Neural cell (in vitro differentiated cells): ENCODE results near the gene PLCL2. TPM values are rescaled to one million over a fixed set of nuclear protein-coding genes. Genes with fewer than 3 reads are reported as not detected.
A peak's percentile ranks its signal among the peaks of the same experiment; 100 is the strongest.

Experiments
- H2AFZ ChIP-seq: fragments of 200-600, 300-800 bp; sonication (generic), shearing (Covaris generic); 2 replicates; pipeline ENCODE4 v1.6.0; 2014; ENCODE audit warnings: low read depth, mild to moderate bottlenecking, antibody characterized with exemption, low read length, moderate library complexity
- H3F3A ChIP-seq: fragments of 200-600 bp; shearing (Covaris generic); 2 replicates; pipeline ENCODE4 v1.6.1; 2016; ENCODE audit warnings: mild to moderate bottlenecking, moderate library complexity, mixed read lengths, antibody characterized with exemption, low read length; ENCODE audit not compliant: insufficient read depth, poor library complexity, severe bottlenecking
- H3K27ac ChIP-seq: fragments of 200-600, 300-800 bp; sonication (generic), shearing (Covaris generic); 2 replicates; pipeline ENCODE4 v1.5.1; 2014; ENCODE audit warnings: mild to moderate bottlenecking, low read length, moderate library complexity
- H3K27me3 ChIP-seq: fragments of 300-800, 200-600 bp; sonication (generic), shearing (Covaris generic); 2 replicates; pipeline ENCODE4 v1.6.0; 2014; ENCODE audit warnings: mild to moderate bottlenecking, low read depth, low read length, moderate library complexity; ENCODE audit not compliant: insufficient read depth
- H3K36me3 ChIP-seq: fragments of 300-800, 200-600 bp; sonication (generic), shearing (Covaris generic); 2 replicates; pipeline ENCODE4 v1.5.1; 2014; ENCODE audit warnings: mild to moderate bottlenecking, antibody characterized with exemption, low read length, moderate library complexity; ENCODE audit not compliant: insufficient read depth
- H3K4me2 ChIP-seq: fragments of 300-800, 200-600 bp; sonication (generic), shearing (Covaris generic); 2 replicates; pipeline ENCODE4 v1.6.0; 2014; ENCODE audit warnings: mild to moderate bottlenecking, low read length
- H3K4me3 ChIP-seq: fragments of 300-800, 200-600 bp; sonication (generic), shearing (Covaris generic); 2 replicates; pipeline ENCODE4 v1.5.1; 2014; ENCODE audit warnings: mild to moderate bottlenecking, low read length, moderate library complexity
- H3K79me2 ChIP-seq: fragments of 200-600 bp; shearing (Covaris generic); replicated peaks from 2 replicates; pipeline ENCODE4 v1.6.0; 2014; ENCODE audit warnings: mild to moderate bottlenecking, low read length, moderate library complexity; ENCODE audit not compliant: insufficient read depth
- H3K9ac ChIP-seq: fragments of 300-800, 200-600 bp; sonication (generic), shearing (Covaris generic); 2 replicates; pipeline ENCODE4 v1.6.1; 2016; ENCODE audit warnings: mild to moderate bottlenecking, low read length, mixed read lengths
- H3K9me2 ChIP-seq: fragments of 200-600 bp; shearing (Covaris generic); 2 replicates; pipeline ENCODE4 v1.6.1; 2016; ENCODE audit warnings: mild to moderate bottlenecking, low read length, mixed read lengths; ENCODE audit not compliant: insufficient read depth
- H3K9me3 ChIP-seq: fragments of 200-600, 300-800 bp; sonication (generic), shearing (Covaris generic); 2 replicates; pipeline ENCODE4 v1.6.1; 2016; ENCODE audit warnings: mild to moderate bottlenecking, mixed run types, low read length, moderate library complexity, mixed read lengths
- H4K20me1 ChIP-seq: fragments of 200-600 bp; shearing (Covaris generic); 2 replicates; pipeline ENCODE4 v1.6.1; 2016; ENCODE audit warnings: mild to moderate bottlenecking, mixed run types; ENCODE audit not compliant: insufficient read depth
- EP300 ChIP-seq: fragments of 450-650 bp; conservative IDR thresholded peaks from 2 replicates; pipeline ENCODE4 v1.6.1; 2014; ENCODE audit warnings: antibody characterized with exemption, mild to moderate bottlenecking, moderate library complexity; ENCODE audit not compliant: poor library complexity, severe bottlenecking
- EZH2 ChIP-seq: fragments of 200-600, 300-800 bp; shearing (Covaris generic), sonication (generic); IDR thresholded peaks from 2 replicates; pipeline ENCODE4 v1.6.1; 2014; ENCODE audit warnings: antibody characterized with exemption, low read length, borderline replicate concordance, mild to moderate bottlenecking; ENCODE audit not compliant: insufficient read depth, poor library complexity, severe bottlenecking
- MXI1 ChIP-seq: fragments of 450-650 bp; conservative IDR thresholded peaks from 2 replicates; pipeline ENCODE4 v1.6.1; 2014; ENCODE audit warnings: antibody characterized with exemption, mild to moderate bottlenecking; ENCODE audit not compliant: poor library complexity, severe bottlenecking
- POLR2AphosphoS5 ChIP-seq: IDR thresholded peaks from 2 replicates; pipeline ENCODE4 v1.6.1; 2012
- RAD21 ChIP-seq: fragments of 450-650 bp; conservative IDR thresholded peaks from 2 replicates; pipeline ENCODE4 v1.6.1; 2014; ENCODE audit warnings: antibody characterized with exemption, mild to moderate bottlenecking, moderate library complexity
- SMC3 ChIP-seq: fragments of 450-650 bp; conservative IDR thresholded peaks from 2 replicates; pipeline ENCODE4 v1.6.1; 2014; ENCODE audit warnings: antibody characterized with exemption, mild to moderate bottlenecking, moderate library complexity; ENCODE audit not compliant: poor library complexity
- TAF1 ChIP-seq: IDR thresholded peaks from 2 replicates; pipeline ENCODE4 v1.6.1; 2012; ENCODE audit warnings: low read depth
- polyA plus RNA-seq: library from polyadenylated mRNA; depleted of rRNA; stranded (reverse); fragments of >200 nt; gene quantifications from 2 replicates; pipeline ENCODE4 v1.2.3, GENCODE V29; 2014
- TF ChIP-seq, protein P1 (sequence below): IDR thresholded peaks from 2 replicates; pipeline ENCODE4 v1.6.1; 2012; ENCODE audit warnings: borderline replicate concordance
- TF ChIP-seq, protein P2 (sequence below): fragments of 450-650 bp; IDR thresholded peaks from 2 replicates; pipeline ENCODE4 v1.5.1; 2014; ENCODE audit warnings: antibody characterized with exemption, mild to moderate bottlenecking, moderate library complexity; ENCODE audit not compliant: poor library complexity, severe bottlenecking

The PLCL2 gene
- polyA plus RNA-seq, 1 donor from 2014 or later = 69.8 TPM

DNA sequence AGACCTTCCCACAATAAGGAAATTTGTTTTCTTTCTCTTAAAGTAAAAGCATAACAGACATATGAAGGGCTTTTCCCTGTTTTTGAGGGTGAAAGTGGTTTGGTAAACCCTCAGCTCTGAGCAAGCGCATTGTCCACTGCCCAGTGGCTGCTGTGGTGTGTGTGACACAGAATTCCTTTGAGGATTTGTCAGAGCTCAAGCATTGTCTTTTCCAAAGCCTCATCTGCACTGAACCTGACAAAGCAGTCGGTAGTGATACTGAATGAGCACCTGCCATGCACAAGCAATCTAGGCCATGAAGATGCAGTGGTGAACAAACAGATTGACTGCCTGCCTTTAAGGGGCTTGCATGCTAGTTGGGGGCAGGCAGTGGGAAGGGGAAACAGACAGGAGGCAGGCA is 128.3 kb downstream of the PLCL2 start:
- peak overlapping the region; percentile 22 for H3K9ac ChIP-seq

DNA sequence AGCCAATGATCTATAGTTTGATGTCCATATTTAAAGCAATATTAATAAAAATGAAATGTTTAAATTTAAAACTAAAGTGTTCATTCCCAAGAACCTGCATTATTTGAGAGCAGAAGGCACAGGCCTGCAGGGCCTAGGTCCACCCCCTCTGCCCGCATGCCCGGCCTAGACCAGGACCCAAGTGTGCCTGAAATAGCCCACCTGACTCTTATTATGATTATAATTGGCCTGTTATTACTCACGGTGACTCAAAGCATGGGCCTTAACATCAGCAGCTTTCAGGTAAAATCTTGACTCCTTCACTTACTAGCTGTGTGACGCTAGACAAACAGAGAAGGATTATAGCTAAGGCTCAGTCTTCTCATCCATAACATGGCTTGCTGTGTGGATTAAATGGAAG is 128.8 kb downstream of the PLCL2 start:
- Histone ChIP-seq H3K9me3 (no peaks in the 10 kb centered on the region), H3K4me2 (peak overlapping the region; percentile 31), H3F3A (peaks cover 3% of the 10 kb centered on the region), H3K9ac (no peak overlapping the region), H3K36me3 (peaks cover 10% of the 10 kb centered on the region), H4K20me1 (no peaks in the 10 kb centered on the region), H2AFZ (no peak overlapping the region), H3K9me2 (no peaks in the 10 kb centered on the region), H3K27ac (peak overlapping the region; percentile 69), H3K4me3 (peak overlapping the region; percentile 45), H3K27me3 (no peaks in the 10 kb centered on the region), H3K79me2 (peaks cover 15% of the 10 kb centered on the region)
- no peak for TF ChIP-seq TAF1

More for the DNA sequence above, 128.3 kb downstream of the PLCL2 start:
- Histone ChIP-seq H3K79me2 (peaks cover 15% of the 10 kb centered on the region), H3K9me3 (no peaks in the 10 kb centered on the region), H3K27ac (peak overlapping the region; percentile 69), H3K9me2 (no peaks in the 10 kb centered on the region), H3F3A (peaks cover 3% of the 10 kb centered on the region), H3K4me3 (peak overlapping the region; percentile 45), H3K4me2 (peak overlapping the region; percentile 31), H2AFZ (no peak overlapping the region), H3K27me3 (no peaks in the 10 kb centered on the region), H4K20me1 (no peaks in the 10 kb centered on the region), H3K36me3 (peaks cover 10% of the 10 kb centered on the region)
- TF ChIP-seq EZH2 (no peak), POLR2AphosphoS5 (peak; percentile 52), TAF1 (no peak), SMC3 (no peak), RAD21 (no peak), MXI1 (no peak), EP300 (peak; percentile 25)
- TF ChIP-seq, protein P1, sequence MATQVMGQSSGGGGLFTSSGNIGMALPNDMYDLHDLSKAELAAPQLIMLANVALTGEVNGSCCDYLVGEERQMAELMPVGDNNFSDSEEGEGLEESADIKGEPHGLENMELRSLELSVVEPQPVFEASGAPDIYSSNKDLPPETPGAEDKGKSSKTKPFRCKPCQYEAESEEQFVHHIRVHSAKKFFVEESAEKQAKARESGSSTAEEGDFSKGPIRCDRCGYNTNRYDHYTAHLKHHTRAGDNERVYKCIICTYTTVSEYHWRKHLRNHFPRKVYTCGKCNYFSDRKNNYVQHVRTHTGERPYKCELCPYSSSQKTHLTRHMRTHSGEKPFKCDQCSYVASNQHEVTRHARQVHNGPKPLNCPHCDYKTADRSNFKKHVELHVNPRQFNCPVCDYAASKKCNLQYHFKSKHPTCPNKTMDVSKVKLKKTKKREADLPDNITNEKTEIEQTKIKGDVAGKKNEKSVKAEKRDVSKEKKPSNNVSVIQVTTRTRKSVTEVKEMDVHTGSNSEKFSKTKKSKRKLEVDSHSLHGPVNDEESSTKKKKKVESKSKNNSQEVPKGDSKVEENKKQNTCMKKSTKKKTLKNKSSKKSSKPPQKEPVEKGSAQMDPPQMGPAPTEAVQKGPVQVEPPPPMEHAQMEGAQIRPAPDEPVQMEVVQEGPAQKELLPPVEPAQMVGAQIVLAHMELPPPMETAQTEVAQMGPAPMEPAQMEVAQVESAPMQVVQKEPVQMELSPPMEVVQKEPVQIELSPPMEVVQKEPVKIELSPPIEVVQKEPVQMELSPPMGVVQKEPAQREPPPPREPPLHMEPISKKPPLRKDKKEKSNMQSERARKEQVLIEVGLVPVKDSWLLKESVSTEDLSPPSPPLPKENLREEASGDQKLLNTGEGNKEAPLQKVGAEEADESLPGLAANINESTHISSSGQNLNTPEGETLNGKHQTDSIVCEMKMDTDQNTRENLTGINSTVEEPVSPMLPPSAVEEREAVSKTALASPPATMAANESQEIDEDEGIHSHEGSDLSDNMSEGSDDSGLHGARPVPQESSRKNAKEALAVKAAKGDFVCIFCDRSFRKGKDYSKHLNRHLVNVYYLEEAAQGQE = peak; percentile 27
- TF ChIP-seq, protein P2, sequence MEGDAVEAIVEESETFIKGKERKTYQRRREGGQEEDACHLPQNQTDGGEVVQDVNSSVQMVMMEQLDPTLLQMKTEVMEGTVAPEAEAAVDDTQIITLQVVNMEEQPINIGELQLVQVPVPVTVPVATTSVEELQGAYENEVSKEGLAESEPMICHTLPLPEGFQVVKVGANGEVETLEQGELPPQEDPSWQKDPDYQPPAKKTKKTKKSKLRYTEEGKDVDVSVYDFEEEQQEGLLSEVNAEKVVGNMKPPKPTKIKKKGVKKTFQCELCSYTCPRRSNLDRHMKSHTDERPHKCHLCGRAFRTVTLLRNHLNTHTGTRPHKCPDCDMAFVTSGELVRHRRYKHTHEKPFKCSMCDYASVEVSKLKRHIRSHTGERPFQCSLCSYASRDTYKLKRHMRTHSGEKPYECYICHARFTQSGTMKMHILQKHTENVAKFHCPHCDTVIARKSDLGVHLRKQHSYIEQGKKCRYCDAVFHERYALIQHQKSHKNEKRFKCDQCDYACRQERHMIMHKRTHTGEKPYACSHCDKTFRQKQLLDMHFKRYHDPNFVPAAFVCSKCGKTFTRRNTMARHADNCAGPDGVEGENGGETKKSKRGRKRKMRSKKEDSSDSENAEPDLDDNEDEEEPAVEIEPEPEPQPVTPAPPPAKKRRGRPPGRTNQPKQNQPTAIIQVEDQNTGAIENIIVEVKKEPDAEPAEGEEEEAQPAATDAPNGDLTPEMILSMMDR = no peak

DNA sequence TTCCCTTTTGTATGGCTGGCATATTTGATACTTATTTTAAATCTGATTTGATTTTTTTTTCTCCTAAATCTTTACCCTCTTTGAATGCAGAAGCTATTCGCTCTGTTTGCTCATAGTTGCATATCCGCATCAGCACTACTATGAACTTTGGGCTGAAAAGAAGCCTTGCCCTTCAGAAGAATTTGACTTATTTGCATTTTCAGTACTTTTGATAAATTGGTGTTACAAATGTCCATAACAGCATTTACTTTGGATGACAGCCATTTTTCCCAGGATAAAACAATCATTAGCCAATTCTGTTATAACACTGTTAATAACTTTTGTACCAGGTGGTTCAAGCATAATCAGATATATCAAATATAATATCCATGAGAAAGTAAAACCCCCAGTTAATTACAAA is 129.5 kb downstream of the PLCL2 start:
- no peak overlapping the region for H3K27ac ChIP-seq
- no peak overlapping the region for H2AFZ ChIP-seq
- no peak overlapping the region for H3K4me2 ChIP-seq
- H3K36me3 ChIP-seq = peaks cover 10% of the 10 kb centered on the region
- no peaks in the 10 kb centered on the region for H3K9me2 ChIP-seq
- H3K4me3 ChIP-seq = no peak overlapping the region
- H3K9me3 ChIP-seq = no peaks in the 10 kb centered on the region
- H3K9ac ChIP-seq = no peak overlapping the region
- peaks cover 3% of the 10 kb centered on the region for H3F3A ChIP-seq
- no peaks in the 10 kb centered on the region for H4K20me1 ChIP-seq
- H3K27me3 ChIP-seq = no peaks in the 10 kb centered on the region
- TF ChIP-seq TAF1 = no peak
- no peak for TF ChIP-seq POLR2AphosphoS5
- no peak for TF ChIP-seq MXI1
- TF ChIP-seq, protein P1 = no peak
- TF ChIP-seq EZH2 = no peak
- TF ChIP-seq RAD21 = no peak
- TF ChIP-seq SMC3 = no peak
- TF ChIP-seq, protein P2 = no peak
- TF ChIP-seq EP300 = no peak
- peaks cover 13% of the 10 kb centered on the region for H3K79me2 ChIP-seq
